Activated CD4-positive, alpha-beta T cell treated with anti-CD3 and anti-CD28 coated beads, Interleukin-2, amount 10 ng/mL, durations not matched to agents 7 days and 5 days (primary cell): Measurements from ENCODE around the gene TMEM9. TPM values are rescaled to one million over a fixed set of nuclear protein-coding genes. Genes with fewer than 3 reads are reported as not detected.
"Not testable (repeated sequence)": the region's sequence is repeated elsewhere in the genome, so short reads cannot be mapped to it uniquely, and the experiment has no call there.

Experiments
- CTCF ChIA-PET: fragments of 350-600 bp; sonication (Branson Sonifier 250); formaldehyde crosslinking; loops from one replicate; lab custom pipeline; 2021; ENCODE audit warnings: antibody characterized with exemption; lab: Charles Lee
- POLR2A ChIA-PET: fragments of 350-600 bp; sonication (Branson Sonifier 250); formaldehyde crosslinking; loops from one replicate; lab custom pipeline; 2021; ENCODE audit warnings: antibody characterized with exemption; lab: Charles Lee
- DNase-seq: peaks from one replicate; pipeline ENCODE4 v3.0.0-alpha.2; 2020
- H3K27ac Mint-ChIP-seq: one replicate; pipeline ENCODE4 v1.8.0; 2021; ENCODE audit warnings: mild to moderate bottlenecking, moderate library complexity, mixed read lengths
- H3K27me3 Mint-ChIP-seq: one replicate; pipeline ENCODE4 v1.8.0; 2021; ENCODE audit warnings: mixed read lengths
- H3K36me3 Mint-ChIP-seq: one replicate; pipeline ENCODE4 v1.8.0; 2021; ENCODE audit warnings: low read depth, mixed read lengths
- H3K4me1 Mint-ChIP-seq: one replicate; pipeline ENCODE4 v1.8.0; 2021; ENCODE audit warnings: mixed read lengths
- H3K4me3 Mint-ChIP-seq: one replicate; pipeline ENCODE4 v1.8.0; 2021; ENCODE audit warnings: mild to moderate bottlenecking, moderate library complexity, mixed read lengths
- H3K9me3 Mint-ChIP-seq: one replicate; pipeline ENCODE4 v1.8.0; 2021; ENCODE audit warnings: mixed read lengths
- total RNA-seq, 2 experiments: library from RNA; stranded (reverse); gene quantifications; one replicate each; pipeline ENCODE4 v1.2.3, GENCODE V29; 2021

Gene TMEM9
- total RNA-seq, 2 experiments from 2014 or later, result 15.2 to 17.2 TPM

DNA sequence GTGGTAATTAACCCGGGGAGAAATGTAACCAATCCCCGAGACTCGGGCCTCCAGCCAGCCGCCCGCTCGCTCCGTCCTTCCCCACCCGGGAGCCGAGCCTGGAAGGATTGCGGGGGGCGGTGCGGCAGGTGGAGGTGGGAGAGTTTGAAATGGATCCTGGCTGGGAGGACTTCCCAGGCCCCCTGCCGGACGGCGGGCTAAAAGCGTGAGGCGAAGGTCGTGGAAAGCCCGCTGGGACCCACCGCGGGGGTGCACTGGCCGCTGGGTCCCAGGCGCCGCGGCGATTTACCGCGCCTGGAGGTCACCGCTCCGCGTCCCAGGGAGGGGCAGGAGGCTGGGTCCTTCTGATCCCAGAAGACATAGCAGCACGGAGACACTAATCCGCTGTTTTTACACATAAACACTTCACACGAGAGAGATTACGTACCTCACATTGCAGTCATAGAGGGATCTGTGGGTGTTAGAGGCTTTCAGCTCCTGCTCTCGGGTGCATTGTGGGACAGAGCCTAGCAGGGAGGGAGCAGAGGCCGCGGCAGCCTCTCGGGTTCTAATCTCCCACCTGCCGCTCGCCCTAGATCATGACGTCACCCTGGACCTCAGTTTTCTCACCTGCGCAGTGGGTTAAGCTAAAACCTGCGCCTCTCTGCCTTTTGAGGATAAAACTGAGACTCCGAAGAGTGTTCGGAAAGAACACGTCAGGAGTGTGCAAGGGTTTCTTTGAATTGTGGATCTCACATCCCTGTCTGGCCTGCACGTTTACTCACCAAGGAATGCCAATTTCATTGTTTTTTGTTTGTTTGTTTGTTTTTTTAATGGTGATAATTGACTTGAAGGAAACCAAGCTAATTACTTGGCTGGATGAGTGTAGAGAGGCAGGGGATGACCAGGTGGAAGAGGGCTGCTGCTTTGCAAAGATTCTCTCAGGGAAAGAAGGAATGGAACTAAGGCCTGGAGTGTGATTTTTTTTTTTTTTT, 17.1 kb upstream of the TMEM9 start:
- H3K36me3 Mint-ChIP-seq, result no peaks in the 10 kb centered on the region
- peak overlapping the region; percentile 67 for H3K4me3 Mint-ChIP-seq
- peak overlapping the region; percentile 27 for H3K27ac Mint-ChIP-seq
- POLR2A ChIA-PET, result no interaction called here
- H3K27me3 Mint-ChIP-seq, result peaks cover 22% of the 10 kb centered on the region
- peaks cover 14% of the 10 kb centered on the region for H3K4me1 Mint-ChIP-seq
- CTCF ChIA-PET, result interaction anchor here (0.7 to 0.8 kb wide), 2 partner anchors 17 to 92 kb away, joined by 3 to 4 read pairs; partner anchors contain the start of gene TMEM9
- peak; percentile 15 for DNase-seq
- no peaks in the 10 kb centered on the region for H3K9me3 Mint-ChIP-seq

DNA sequence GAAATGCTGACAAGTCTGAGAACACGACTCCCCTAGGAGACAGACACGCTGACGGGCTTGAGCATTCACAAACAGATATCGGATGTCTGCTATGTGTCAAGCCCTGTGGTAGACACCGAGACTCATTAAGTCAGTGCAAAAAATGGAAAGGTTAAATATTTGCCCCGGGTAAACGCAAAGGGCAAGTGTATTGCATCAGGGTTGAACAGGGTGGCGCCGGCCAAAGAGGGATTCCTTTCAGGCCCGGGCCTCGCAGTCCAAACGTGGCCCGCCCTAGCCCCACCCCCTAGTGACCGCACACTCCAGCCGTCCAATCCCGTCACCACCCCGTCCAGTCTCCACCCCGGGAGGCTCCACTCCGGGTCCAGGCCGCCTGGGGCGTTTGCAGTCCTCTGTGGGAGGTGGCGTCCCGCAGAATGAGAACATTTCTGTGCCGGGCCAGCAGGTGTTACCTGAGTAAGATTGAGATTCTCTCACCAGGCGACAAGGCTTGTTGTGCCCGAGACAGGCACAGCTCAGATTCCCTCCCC, 16.3 kb upstream of the TMEM9 start:
- no peaks in the 10 kb centered on the region for H3K36me3 Mint-ChIP-seq
- peaks cover 27% of the 10 kb centered on the region for H3K27me3 Mint-ChIP-seq
- peaks cover 14% of the 10 kb centered on the region for H3K4me1 Mint-ChIP-seq
- H3K27ac Mint-ChIP-seq, result peak overlapping the region; percentile 27
- POLR2A ChIA-PET, result no interaction called here
- H3K4me3 Mint-ChIP-seq, result peak overlapping the region; percentile 67
- H3K9me3 Mint-ChIP-seq, result no peaks in the 10 kb centered on the region
- CTCF ChIA-PET, result interaction anchor here (0.8 kb wide), 1 partner anchor 17 kb away, joined by 3 read pairs; the partner anchor contains the start of gene TMEM9
- peak; percentile 61 for DNase-seq

DNA sequence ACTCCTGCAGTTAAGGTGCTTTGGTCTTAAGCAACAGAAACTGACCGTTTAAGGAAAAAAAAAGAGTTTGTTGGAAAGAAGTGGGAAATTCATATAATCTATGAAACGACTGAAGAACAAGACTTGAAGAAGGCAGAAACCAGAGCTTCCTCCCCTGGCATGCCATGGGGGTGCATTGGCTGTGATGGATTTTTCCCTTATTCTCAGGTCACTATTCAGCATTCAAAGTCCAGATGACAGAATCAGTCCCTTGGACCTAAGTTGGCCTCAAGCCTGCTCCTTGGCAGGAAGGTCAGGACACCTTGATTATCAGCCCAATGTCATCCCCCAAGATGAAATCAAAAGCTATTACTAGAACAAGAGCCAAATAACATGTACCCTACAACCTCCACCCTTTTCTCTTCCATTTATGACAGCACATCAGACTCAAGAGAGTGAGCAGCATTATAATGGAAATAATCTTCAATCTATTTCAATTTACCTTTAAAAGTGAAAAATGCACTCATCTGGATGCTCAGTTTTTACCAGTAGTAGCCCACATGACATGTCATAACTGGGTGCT, 15.8 kb upstream of the TMEM9 start:
- Mint-ChIP-seq H3K36me3 (no peaks in the 10 kb centered on the region), H3K4me3 (peak overlapping the region; percentile 67), H3K27me3 (peaks cover 27% of the 10 kb centered on the region), H3K27ac (no peak overlapping the region), H3K9me3 (no peaks in the 10 kb centered on the region), H3K4me1 (peaks cover 14% of the 10 kb centered on the region)
- ChIA-PET POLR2A (no interaction called here), CTCF (interaction anchor here (1.6 kb wide), 1 partner anchor 11 kb away, joined by 6 read pairs; no protein-coding TSS in a partner anchor)
- DNase-seq, result no peak

DNA sequence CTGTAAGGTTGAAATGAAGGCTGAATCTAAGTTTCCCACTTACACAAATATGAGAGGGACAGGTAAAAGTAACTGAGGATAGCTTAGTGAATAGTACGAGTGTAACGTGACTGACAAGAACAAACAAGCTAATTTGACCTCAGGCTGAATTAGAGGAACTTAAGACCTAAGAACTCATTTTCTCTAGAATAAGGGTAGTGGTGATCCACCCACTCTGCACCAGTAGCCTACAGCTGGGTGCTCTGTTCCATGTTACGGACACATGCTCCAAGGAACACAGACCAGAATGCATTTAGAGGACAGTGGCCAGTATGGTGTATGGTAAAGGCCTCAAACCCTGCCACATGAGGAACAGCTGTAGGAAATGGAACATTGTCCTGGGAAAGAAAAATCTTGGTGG, 14.9 kb upstream of the TMEM9 start:
- CTCF ChIA-PET, result interaction anchor here (1.6 kb wide), 1 partner anchor 10 kb away, joined by 6 read pairs; no protein-coding TSS in a partner anchor
- Mint-ChIP-seq H3K4me3 (no peak overlapping the region), H3K27me3 (peaks cover 29% of the 10 kb centered on the region), H3K9me3 (no peaks in the 10 kb centered on the region), H3K4me1 (peaks cover 14% of the 10 kb centered on the region), H3K36me3 (no peaks in the 10 kb centered on the region), H3K27ac (no peak overlapping the region)
- DNase-seq, result no peak
- POLR2A ChIA-PET, result no interaction called here

DNA sequence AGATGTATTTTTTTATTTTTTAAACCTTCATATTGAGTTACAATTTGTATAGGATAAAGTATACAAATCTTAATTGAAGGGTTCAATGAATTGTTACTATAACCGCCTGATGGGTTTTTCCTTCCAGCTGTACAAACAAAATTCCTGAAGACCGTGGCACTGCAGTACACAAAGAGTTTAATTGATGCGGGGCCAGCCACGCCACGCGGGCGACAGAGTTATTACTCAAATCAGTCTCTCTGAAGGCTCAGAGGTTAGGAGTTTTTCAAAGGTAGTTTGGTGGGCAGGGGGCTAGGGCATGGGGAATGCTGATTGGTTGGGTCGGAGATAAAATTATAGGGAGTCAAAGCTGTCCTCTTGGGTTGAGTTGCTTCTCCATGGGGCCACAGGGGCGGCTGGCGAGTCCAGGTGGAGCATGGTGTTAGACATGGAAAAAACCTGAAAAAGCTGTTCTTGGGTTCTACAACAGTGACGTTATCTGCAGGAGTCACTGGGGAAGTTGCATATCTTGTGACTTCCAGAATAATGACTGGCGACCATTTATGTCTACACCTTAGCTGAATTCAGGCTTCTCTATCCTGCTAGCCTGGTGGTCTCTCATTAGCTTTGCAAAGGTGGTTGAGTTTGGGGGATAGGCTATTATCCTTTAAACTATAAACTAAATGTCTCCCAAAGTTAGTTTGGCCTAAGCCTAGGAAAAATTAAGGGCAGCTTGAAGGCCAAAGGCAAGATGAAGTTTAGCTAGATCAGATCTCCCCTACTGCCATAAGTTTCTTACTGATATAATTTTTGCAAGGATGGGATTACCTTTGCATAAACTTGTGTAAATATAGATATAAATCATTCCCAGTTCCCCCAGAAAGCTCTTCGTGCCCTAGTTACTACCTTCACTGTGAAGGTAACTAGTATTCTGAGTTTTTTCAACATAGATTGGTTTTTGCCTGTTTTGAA, 13.0 kb upstream of the TMEM9 start:
- no peak overlapping the region for H3K4me3 Mint-ChIP-seq
- peaks cover 38% of the 10 kb centered on the region for H3K27me3 Mint-ChIP-seq
- H3K4me1 Mint-ChIP-seq, result peaks cover 14% of the 10 kb centered on the region
- H3K36me3 Mint-ChIP-seq, result no peaks in the 10 kb centered on the region
- H3K27ac Mint-ChIP-seq, result no peak overlapping the region
- CTCF ChIA-PET, result interaction anchor here (1.2 to 1.4 kb wide), 2 partner anchors 8 to 13 kb away, joined by 4 to 6 read pairs; partner anchors contain the start of gene TMEM9
- no peak for DNase-seq
- H3K9me3 Mint-ChIP-seq, result no peaks in the 10 kb centered on the region
- POLR2A ChIA-PET, result no interaction called here

DNA sequence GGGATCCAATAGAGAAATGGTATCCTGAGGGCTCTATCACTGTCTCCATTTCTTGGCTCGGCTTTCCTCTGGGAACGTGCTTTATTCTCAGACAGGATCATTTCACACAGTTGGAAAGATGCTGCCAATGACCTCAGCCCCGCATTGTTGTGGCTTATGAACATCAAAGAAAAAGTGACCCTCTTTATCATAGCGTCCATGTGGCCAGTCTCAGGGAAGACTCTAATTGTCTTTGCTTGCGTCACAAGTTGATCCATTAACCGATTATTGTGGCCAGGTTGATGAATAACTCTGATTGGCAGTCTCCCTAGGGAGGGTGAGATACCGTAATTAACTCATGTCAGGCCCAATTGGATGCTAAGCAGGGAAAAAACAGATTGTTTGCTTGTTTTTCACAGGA, 10.4 kb upstream of the TMEM9 start:
- Mint-ChIP-seq H3K27ac (no peak overlapping the region), H3K4me3 (no peak overlapping the region), H3K36me3 (no peaks in the 10 kb centered on the region), H3K9me3 (no peaks in the 10 kb centered on the region), H3K27me3 (peaks cover 27% of the 10 kb centered on the region), H3K4me1 (no peaks in the 10 kb centered on the region)
- ChIA-PET CTCF (no interaction called here), POLR2A (no interaction called here)
- DNase-seq, result no peak

DNA sequence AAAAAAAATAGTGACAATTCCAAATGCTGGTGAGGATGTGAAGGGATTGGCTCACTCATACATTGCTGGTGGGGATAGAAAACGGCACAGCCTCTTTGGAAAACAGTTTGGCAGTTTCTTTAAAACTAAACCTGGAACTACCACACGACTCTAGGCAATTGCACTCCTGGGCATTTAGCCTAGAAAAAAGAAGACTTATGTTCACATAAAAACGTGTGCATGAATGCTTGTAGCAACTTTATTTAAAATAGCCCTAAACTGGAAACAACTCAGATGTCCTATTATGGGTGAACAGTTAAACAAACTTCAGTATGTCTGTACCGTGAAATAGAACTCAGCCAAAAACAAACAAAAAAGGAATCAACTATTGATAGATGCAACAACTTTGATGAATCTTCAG, 9.4 kb upstream of the TMEM9 start:
- H3K27ac Mint-ChIP-seq, result no peak overlapping the region
- H3K9me3 Mint-ChIP-seq, result no peaks in the 10 kb centered on the region
- POLR2A ChIA-PET, result no interaction called here
- H3K27me3 Mint-ChIP-seq, result peaks cover 20% of the 10 kb centered on the region
- no peak for DNase-seq
- no peaks in the 10 kb centered on the region for H3K4me1 Mint-ChIP-seq
- H3K4me3 Mint-ChIP-seq, result no peak overlapping the region
- CTCF ChIA-PET, result no interaction called here
- H3K36me3 Mint-ChIP-seq, result no peaks in the 10 kb centered on the region

DNA sequence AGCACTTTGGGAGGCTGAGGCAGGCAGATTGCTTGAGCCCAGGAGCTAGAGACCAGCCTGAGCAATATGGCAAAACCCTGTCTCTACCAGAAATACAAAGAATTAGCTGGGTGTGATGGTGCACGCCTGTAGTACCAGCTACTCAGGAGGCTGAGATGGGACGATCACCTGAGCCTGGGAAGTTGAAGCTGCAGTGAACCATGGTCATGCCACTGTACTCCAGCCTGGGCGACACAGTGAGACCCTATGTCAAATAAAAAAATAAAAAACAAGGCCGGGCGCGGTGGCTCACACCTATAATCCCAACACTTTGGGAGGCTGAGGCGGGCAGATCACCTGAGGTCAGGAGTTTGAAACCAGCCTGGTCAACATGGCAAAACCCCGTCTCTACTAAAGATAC, 8.8 kb upstream of the TMEM9 start:
- H3K9me3 Mint-ChIP-seq, POLR2A ChIA-PET, H3K36me3 Mint-ChIP-seq, H3K4me1 Mint-ChIP-seq, H3K27ac Mint-ChIP-seq, DNase-seq, H3K4me3 Mint-ChIP-seq: not testable (repeated sequence)
- CTCF ChIA-PET, result interaction anchor here (0.7 kb wide), 1 partner anchor 43 kb away, joined by 3 read pairs; no protein-coding TSS in a partner anchor
- peaks cover 21% of the 10 kb centered on the region for H3K27me3 Mint-ChIP-seq

DNA sequence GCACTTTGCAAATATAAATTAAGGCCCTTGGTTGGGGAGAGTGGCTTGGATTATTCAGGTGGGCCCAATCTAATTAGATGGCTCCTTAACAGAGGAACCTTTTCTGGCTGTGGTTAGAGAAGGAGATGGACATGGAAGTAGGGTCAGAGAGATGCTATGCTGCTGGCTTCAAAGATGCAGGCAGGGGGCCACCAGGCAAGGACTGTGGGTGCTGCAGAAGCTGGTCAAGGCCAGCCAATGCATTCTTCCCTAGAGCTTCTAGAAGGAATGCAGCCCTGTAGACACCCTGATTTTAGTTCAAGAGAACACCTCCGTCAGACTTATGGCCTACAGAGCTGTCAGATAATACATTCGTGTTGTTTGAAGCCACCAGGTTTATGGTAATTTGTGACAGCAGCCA, 3.7 kb upstream of the TMEM9 start:
- POLR2A ChIA-PET, result no interaction called here
- Mint-ChIP-seq H3K27me3 (peaks cover 21% of the 10 kb centered on the region), H3K36me3 (no peaks in the 10 kb centered on the region), H3K4me1 (peaks cover 13% of the 10 kb centered on the region), H3K9me3 (no peaks in the 10 kb centered on the region), H3K4me3 (no peak overlapping the region), H3K27ac (no peak overlapping the region)
- DNase-seq, result no peak
- CTCF ChIA-PET, result no interaction called here

DNA sequence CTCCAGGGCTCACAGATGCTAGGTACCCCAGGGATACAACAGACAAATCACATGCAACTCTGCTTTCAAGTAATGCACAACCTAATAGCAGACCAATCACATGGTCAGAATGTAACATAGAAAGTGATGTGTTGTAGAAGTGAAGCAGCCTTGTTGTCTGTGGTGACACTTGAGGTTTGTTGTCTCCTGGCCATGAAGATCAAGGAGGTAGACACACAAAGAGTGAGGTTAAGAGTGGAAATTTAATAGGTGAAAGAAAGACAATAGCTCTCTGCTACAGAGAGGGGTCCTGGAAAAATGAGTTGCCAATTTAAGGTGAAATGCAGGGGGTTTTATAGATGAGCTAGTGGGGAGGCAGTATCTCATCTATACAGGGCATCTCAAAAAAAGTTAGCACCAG, 2.5 kb upstream of the TMEM9 start:
- Mint-ChIP-seq H3K4me3 (no peak overlapping the region), H3K9me3 (no peaks in the 10 kb centered on the region), H3K36me3 (no peaks in the 10 kb centered on the region), H3K27me3 (peaks cover 16% of the 10 kb centered on the region), H3K27ac (no peak overlapping the region), H3K4me1 (peaks cover 15% of the 10 kb centered on the region)
- ChIA-PET CTCF (interaction anchor here (0.8 kb wide), 1 partner anchor 103 kb away, joined by 3 read pairs; no protein-coding TSS in a partner anchor), POLR2A (no interaction called here)
- no peak for DNase-seq

DNA sequence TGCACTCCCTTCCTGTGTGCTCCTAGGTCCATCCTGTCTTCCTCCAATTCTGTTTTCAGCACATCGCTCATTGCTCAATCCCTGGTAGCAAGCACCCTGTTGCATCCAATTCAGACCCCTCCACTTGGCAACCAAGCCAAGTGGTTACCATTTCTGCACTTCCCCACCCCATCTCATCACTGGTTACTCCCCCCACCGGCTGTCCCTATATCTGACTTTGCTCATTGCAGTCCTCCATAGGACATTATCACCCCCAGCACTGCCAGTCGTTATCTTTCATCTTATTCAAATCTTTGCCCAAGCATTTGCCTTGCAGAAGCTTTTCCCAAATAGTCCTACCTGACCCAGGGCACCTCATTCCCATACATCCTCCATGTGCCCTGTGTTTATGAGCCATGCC, 2.1 kb upstream of the TMEM9 start:
- peaks cover 15% of the 10 kb centered on the region for H3K4me1 Mint-ChIP-seq
- no peak for DNase-seq
- H3K4me3 Mint-ChIP-seq, result no peak overlapping the region
- peaks cover 16% of the 10 kb centered on the region for H3K27me3 Mint-ChIP-seq
- CTCF ChIA-PET, result interaction anchor here (0.8 kb wide), 1 partner anchor 102 kb away, joined by 3 read pairs; no protein-coding TSS in a partner anchor
- H3K9me3 Mint-ChIP-seq, result no peaks in the 10 kb centered on the region
- H3K27ac Mint-ChIP-seq, result no peak overlapping the region
- POLR2A ChIA-PET, result no interaction called here
- H3K36me3 Mint-ChIP-seq, result no peaks in the 10 kb centered on the region

DNA sequence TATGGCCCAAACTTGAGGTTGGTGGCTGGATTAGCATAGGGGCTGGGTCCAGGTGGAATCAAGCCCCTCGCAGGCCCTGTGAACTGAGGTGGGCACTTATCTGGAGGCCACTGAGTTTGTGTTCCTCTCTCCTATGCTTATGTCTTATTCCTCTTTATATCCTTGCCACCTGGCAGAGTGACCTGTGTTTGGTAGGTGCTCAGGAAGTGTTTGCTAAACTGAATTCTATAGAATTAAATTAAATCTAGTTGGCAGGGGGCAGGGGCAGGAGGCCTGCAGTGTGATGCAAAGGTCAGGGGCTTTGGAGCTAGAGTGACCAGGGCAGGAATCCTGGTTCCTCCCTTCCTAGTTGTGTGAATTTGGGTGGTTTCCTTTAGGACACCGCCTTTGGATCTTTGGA, 1.1 kb upstream of the TMEM9 start:
- H3K27me3 Mint-ChIP-seq, result peaks cover 16% of the 10 kb centered on the region
- no peak for DNase-seq
- POLR2A ChIA-PET, result no interaction called here
- H3K27ac Mint-ChIP-seq, result no peak overlapping the region
- peaks cover 15% of the 10 kb centered on the region for H3K4me1 Mint-ChIP-seq
- no peak overlapping the region for H3K4me3 Mint-ChIP-seq
- CTCF ChIA-PET, result no interaction called here
- no peaks in the 10 kb centered on the region for H3K9me3 Mint-ChIP-seq
- no peaks in the 10 kb centered on the region for H3K36me3 Mint-ChIP-seq
